Naive B cell (primary cell): ENCODE data around the gene MAB21L1. TPM values are rescaled to one million over a fixed set of nuclear protein-coding genes. Genes with fewer than 3 reads are reported as not detected.

ENCODE experiments used
- ATAC-seq, 2 donors: fragments of 150-1000 bp; cut with Tn5 transposase; 2 replicates each; pipeline ENCODE4 v1.10.0; 2021; ENCODE audit warnings: low read depth in 2 of 2, mild to moderate bottlenecking in 2 of 2, moderate library complexity in 2 of 2
- DNase-seq: peaks from one replicate; pipeline ENCODE4 v3.0.0; 2022
- H3K27ac Mint-ChIP-seq, 6 donors: one replicate each; pipeline ENCODE4 v1.8.0; 2020 to 2022; ENCODE audit warnings: mild to moderate bottlenecking in 6 of 6, mixed read lengths in 6 of 6, moderate library complexity in 5 of 6, inconsistent platforms in 2 of 6
- H3K27me3 Mint-ChIP-seq, 3 donors: one replicate each; pipeline ENCODE4 v1.8.0; 2021 to 2022; ENCODE audit warnings: mixed read lengths in 3 of 3, mild to moderate bottlenecking in 1 of 3
- H3K36me3 Mint-ChIP-seq, 2 donors: one replicate each; pipeline ENCODE4 v1.8.0; 2020 to 2022; ENCODE audit warnings: mixed read lengths in 2 of 2, inconsistent platforms in 1 of 2, mild to moderate bottlenecking in 1 of 2
- H3K4me1 Mint-ChIP-seq, 3 donors: one replicate each; pipeline ENCODE4 v1.8.0; 2020 to 2022; ENCODE audit warnings: mixed read lengths in 3 of 3, inconsistent platforms in 1 of 3, mild to moderate bottlenecking in 1 of 3, moderate library complexity in 1 of 3
- H3K4me3 Mint-ChIP-seq, 8 donors: one replicate each; pipeline ENCODE4 v1.8.0; 2020 to 2022; ENCODE audit warnings: mild to moderate bottlenecking in 8 of 8, mixed read lengths in 8 of 8, moderate library complexity in 8 of 8, inconsistent platforms in 2 of 8
- H3K9me3 Mint-ChIP-seq, 7 donors: one replicate each; pipeline ENCODE4 v1.8.0; 2020 to 2022; ENCODE audit warnings: mixed read lengths in 7 of 7, mild to moderate bottlenecking in 5 of 7, inconsistent platforms in 2 of 7, moderate library complexity in 1 of 7
- polyA plus RNA-seq, 6 donors: library from polyadenylated mRNA; unstranded; fragments of 300-500 nt; fragmentation: Illumina TruSeq; gene quantifications; one replicate each; pipeline ENCODE4 v1.2.3, GENCODE V29; 2021; ENCODE audit warnings: low read depth in 6 of 6

MAB21L1 gene
- polyA plus RNA-seq, 6 donors from 2014 or later: not detected

- Mint-ChIP-seq H3K27me3 (peaks cover 64 to 74% (median 65%) of the 10 kb centered on the region in 3 donors), H3K4me3 (peak overlapping the region; percentile 70 to 92 (median 84)), H3K27ac (peak overlapping the region in 3 of 6 donors; percentile 3 to 68 (median 49)), H3K4me1 (peaks cover 25 to 45% (median 43%) of the 10 kb centered on the region in 3 donors), H3K36me3 (peaks cover 6 to 19% of the 10 kb centered on the region in 2 donors), H3K9me3 (peaks cover 2 to 39% (median 20%) of the 10 kb centered on the region in 7 donors)
- DNase-seq (no peak), ATAC-seq (no peak)
Observed at GRCh38 chr13:35475212-35475959, 1.1 kb downstream of the MAB21L1 start.

GRCh38 chr13:35474496-35475211 lies 1.8 kb downstream of the MAB21L1 start:
- H3K36me3 Mint-ChIP-seq: peaks cover 10 to 19% of the 10 kb centered on the region in 2 donors
- no peak overlapping the region for H3K27ac Mint-ChIP-seq
- H3K4me1 Mint-ChIP-seq: peaks cover 30 to 51% (median 49%) of the 10 kb centered on the region in 3 donors
- peaks cover 69 to 81% (median 71%) of the 10 kb centered on the region in 3 donors for H3K27me3 Mint-ChIP-seq
- H3K4me3 Mint-ChIP-seq: peak overlapping the region; percentile 70 to 92 (median 84)
- ATAC-seq (no peak), DNase-seq (no peak)
- H3K9me3 Mint-ChIP-seq: peaks cover 2 to 46% (median 21%) of the 10 kb centered on the region in 7 donors

- Mint-ChIP-seq H3K4me1 (peaks cover 30 to 48% (median 47%) of the 10 kb centered on the region in 3 donors), H3K36me3 (peaks cover 10 to 19% of the 10 kb centered on the region in 2 donors)
- ATAC-seq: no peak
Observed at GRCh38 chr13:35473802-35474201, 2.7 kb downstream of the MAB21L1 start.

GRCh38 chr13:35473206-35473775 lies 3.2 kb downstream of the MAB21L1 start:
- DNase-seq (no peak), ATAC-seq (no peak)
- H3K4me3 Mint-ChIP-seq: peak overlapping the region in 1 of 8 donors; percentile 30
- peaks cover 64 to 73% (median 64%) of the 10 kb centered on the region in 3 donors for H3K27me3 Mint-ChIP-seq
- peaks cover 25 to 48% (median 42%) of the 10 kb centered on the region in 3 donors for H3K4me1 Mint-ChIP-seq
- peaks cover 10 to 19% of the 10 kb centered on the region in 2 donors for H3K36me3 Mint-ChIP-seq
- no peak overlapping the region for H3K27ac Mint-ChIP-seq
- H3K9me3 Mint-ChIP-seq: peaks cover 2 to 54% (median 23%) of the 10 kb centered on the region in 7 donors

More at GRCh38 chr13:35473802-35474201, 2.7 kb downstream of the MAB21L1 start:
- no peak overlapping the region for H3K27ac Mint-ChIP-seq
- no peak for DNase-seq
- no peak overlapping the region for H3K4me3 Mint-ChIP-seq
- peaks cover 63 to 74% (median 64%) of the 10 kb centered on the region in 3 donors for H3K27me3 Mint-ChIP-seq
- H3K9me3 Mint-ChIP-seq: peaks cover 2 to 51% (median 23%) of the 10 kb centered on the region in 7 donors

- DNase-seq: no peak
- Mint-ChIP-seq H3K4me1 (peaks cover 22 to 40% (median 38%) of the 10 kb centered on the region in 3 donors), H3K4me3 (no peak overlapping the region), H3K9me3 (peaks cover 2 to 51% (median 23%) of the 10 kb centered on the region in 7 donors), H3K27ac (peak overlapping the region in 1 of 6 donors; percentile 15), H3K36me3 (peaks cover 10 to 19% of the 10 kb centered on the region in 2 donors), H3K27me3 (peaks cover 58 to 68% (median 62%) of the 10 kb centered on the region in 3 donors)
- ATAC-seq: no peak
Observed at GRCh38 chr13:35472323-35472881, 4.1 kb downstream of the MAB21L1 start.

- ATAC-seq: no peak
- no peak for DNase-seq
- peaks cover 22 to 37% (median 36%) of the 10 kb centered on the region in 3 donors for H3K4me1 Mint-ChIP-seq
- peak overlapping the region in 1 of 6 donors; percentile 15 for H3K27ac Mint-ChIP-seq
- no peak overlapping the region for H3K4me3 Mint-ChIP-seq
- H3K9me3 Mint-ChIP-seq: peaks cover 2 to 45% (median 23%) of the 10 kb centered on the region in 7 donors
- peaks cover 10 to 19% of the 10 kb centered on the region in 2 donors for H3K36me3 Mint-ChIP-seq
- peaks cover 52 to 62% (median 56%) of the 10 kb centered on the region in 3 donors for H3K27me3 Mint-ChIP-seq
Observed at GRCh38 chr13:35471706-35472322, 4.7 kb downstream of the MAB21L1 start.

GRCh38 chr13:35470671-35471661 lies 5.5 kb downstream of the MAB21L1 start:
- ATAC-seq: no peak
- Mint-ChIP-seq H3K27me3 (peaks cover 46 to 54% (median 48%) of the 10 kb centered on the region in 3 donors), H3K4me1 (peaks cover 15 to 28% (median 27%) of the 10 kb centered on the region in 3 donors), H3K4me3 (peak overlapping the region in 7 of 8 donors; percentile 10 to 80 (median 42)), H3K9me3 (peaks cover 2 to 45% (median 22%) of the 10 kb centered on the region in 7 donors), H3K36me3 (peaks cover 10 to 13% of the 10 kb centered on the region in 2 donors), H3K27ac (peak overlapping the region in 1 of 6 donors; percentile 83)
- no peak for DNase-seq

- H3K27ac Mint-ChIP-seq: peak overlapping the region in 1 of 6 donors; percentile 83
- peaks cover 37 to 44% (median 38%) of the 10 kb centered on the region in 3 donors for H3K27me3 Mint-ChIP-seq
- no peak for DNase-seq
- peaks cover 9 to 18% (median 18%) of the 10 kb centered on the region in 3 donors for H3K4me1 Mint-ChIP-seq
- peaks cover 5 to 7% of the 10 kb centered on the region in 2 donors for H3K36me3 Mint-ChIP-seq
- no peak for ATAC-seq
- H3K9me3 Mint-ChIP-seq: peaks cover 2 to 38% (median 19%) of the 10 kb centered on the region in 7 donors
- peak overlapping the region in 3 of 8 donors; percentile 10 to 80 (median 64) for H3K4me3 Mint-ChIP-seq
Observed at GRCh38 chr13:35469806-35470525, 6.5 kb downstream of the MAB21L1 start.

GRCh38 chr13:35468195-35468594 lies 8.3 kb downstream of the MAB21L1 start:
- no peak overlapping the region for H3K4me3 Mint-ChIP-seq
- peaks cover 0 to 32% (median 15%) of the 10 kb centered on the region in 7 donors for H3K9me3 Mint-ChIP-seq
- ATAC-seq (no peak), DNase-seq (no peak)
- peaks cover 5 to 12% (median 11%) of the 10 kb centered on the region in 3 donors for H3K4me1 Mint-ChIP-seq
- peaks cover 37 to 39% (median 38%) of the 10 kb centered on the region in 3 donors for H3K27me3 Mint-ChIP-seq
- peak overlapping the region in 1 of 6 donors; percentile 62 for H3K27ac Mint-ChIP-seq
- peaks cover 0 to 5% of the 10 kb centered on the region in 2 donors for H3K36me3 Mint-ChIP-seq

- H3K27ac Mint-ChIP-seq: no peak overlapping the region
Observed at GRCh38 chr13:35465371-35465770, 11.1 kb downstream of the MAB21L1 start.

GRCh38 chr13:35460061-35460460 lies 16.4 kb downstream of the MAB21L1 start:
- Mint-ChIP-seq H3K36me3 (peaks cover 0 to 18% of the 10 kb centered on the region in 2 donors), H3K27me3 (peaks cover 7 to 24% (median 8%) of the 10 kb centered on the region in 3 donors), H3K27ac (no peak overlapping the region), H3K4me3 (no peak overlapping the region), H3K9me3 (peaks cover 0 to 2% (median 0%) of the 10 kb centered on the region in 7 donors), H3K4me1 (no peaks in the 10 kb centered on the region)
- no peak for ATAC-seq
- no peak for DNase-seq

More at GRCh38 chr13:35465371-35465770, 11.1 kb downstream of the MAB21L1 start:
- H3K27me3 Mint-ChIP-seq: peaks cover 23 to 42% (median 25%) of the 10 kb centered on the region in 3 donors
- peaks cover 0 to 15% of the 10 kb centered on the region in 2 donors for H3K36me3 Mint-ChIP-seq
- no peak for DNase-seq
- H3K4me1 Mint-ChIP-seq: peaks cover 5 to 8% (median 6%) of the 10 kb centered on the region in 3 donors
- no peak overlapping the region for H3K4me3 Mint-ChIP-seq
- peaks cover 0 to 19% (median 8%) of the 10 kb centered on the region in 7 donors for H3K9me3 Mint-ChIP-seq
- ATAC-seq: no peak
